Measurements from ENCODE around the gene PODXL2.
"Not testable (repeated sequence)": the region's sequence is repeated elsewhere in the genome, so short reads cannot be mapped to it uniquely, and the experiment has no call there.

Gene PODXL2

DNA sequence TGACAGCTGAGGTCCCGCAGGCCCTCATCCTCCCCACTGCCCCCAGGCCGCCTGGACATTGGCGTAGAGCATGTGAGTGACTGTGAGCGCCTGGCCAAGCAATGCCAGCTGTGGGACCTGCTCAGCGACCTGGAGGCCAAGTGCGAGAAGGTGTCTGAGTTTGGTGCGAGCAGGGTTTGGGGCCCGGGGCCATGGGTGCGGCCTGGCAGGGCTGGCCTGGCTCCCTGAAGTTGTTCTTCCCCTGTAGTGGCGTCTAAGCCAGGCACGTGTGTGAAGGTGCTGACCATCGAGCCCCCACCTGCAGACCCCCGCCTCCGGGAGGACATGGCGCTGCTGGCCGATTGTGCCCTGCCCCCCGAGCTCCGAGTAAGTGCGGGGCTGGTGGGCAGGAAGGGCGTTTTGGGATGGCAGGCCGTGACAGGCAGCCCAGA lies 48.0 kb downstream of the PODXL2 start:
- DNase-seq, result no peak

DNA sequence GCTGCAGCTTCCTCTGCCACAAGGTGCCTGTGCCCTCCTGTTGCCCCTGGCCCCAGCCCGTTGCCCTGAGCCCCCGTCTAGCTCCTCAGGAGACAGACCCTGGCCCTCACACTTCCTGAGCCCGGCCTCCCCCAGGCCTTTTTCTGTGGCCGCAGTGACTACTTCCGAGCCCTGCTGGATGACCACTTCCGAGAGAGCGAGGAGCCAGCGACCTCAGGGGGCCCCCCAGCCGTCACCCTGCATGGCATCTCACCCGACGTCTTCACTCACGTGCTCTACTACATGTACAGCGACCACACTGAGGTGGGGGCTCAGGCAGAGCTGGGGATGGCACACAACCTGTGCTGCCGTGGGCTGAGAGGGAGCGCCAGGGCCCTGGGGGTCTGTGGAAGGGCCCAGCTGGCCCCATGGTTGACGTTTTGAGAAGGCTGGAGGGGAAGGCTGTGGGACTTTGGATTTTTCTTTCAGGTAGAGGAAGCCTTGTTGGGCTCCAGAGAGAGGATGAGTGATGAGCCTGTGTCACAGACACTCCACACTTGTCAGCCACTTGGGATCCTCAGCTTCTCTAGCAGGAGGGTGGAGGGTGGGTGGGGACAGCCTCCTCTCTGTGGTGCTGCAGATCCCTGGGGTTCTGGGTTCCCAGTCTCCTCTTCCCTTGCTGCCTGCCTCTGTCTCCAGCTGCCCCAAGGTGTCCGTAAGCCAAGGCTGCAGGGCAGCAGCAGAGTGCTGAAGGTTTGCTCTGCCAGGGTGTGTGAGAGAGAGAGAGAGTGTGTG lies 48.7 kb downstream of the PODXL2 start:
- no peak for DNase-seq

DNA sequence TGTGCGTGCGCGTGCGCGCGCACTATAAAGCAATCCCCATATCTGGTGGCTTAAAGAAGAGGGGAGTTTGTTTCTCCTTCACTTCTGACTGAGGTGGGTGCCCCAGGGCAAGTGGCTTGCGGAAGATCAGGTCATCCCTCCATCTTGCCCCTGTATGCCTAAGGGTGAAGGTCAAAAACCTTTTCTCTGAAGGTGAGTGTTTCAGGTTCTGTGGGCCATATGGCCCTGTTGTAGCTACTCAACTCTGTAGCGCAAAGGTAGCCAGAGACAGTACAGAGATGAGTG lies 49.3 kb downstream of the PODXL2 start:
- DNase-seq, result no peak

DNA sequence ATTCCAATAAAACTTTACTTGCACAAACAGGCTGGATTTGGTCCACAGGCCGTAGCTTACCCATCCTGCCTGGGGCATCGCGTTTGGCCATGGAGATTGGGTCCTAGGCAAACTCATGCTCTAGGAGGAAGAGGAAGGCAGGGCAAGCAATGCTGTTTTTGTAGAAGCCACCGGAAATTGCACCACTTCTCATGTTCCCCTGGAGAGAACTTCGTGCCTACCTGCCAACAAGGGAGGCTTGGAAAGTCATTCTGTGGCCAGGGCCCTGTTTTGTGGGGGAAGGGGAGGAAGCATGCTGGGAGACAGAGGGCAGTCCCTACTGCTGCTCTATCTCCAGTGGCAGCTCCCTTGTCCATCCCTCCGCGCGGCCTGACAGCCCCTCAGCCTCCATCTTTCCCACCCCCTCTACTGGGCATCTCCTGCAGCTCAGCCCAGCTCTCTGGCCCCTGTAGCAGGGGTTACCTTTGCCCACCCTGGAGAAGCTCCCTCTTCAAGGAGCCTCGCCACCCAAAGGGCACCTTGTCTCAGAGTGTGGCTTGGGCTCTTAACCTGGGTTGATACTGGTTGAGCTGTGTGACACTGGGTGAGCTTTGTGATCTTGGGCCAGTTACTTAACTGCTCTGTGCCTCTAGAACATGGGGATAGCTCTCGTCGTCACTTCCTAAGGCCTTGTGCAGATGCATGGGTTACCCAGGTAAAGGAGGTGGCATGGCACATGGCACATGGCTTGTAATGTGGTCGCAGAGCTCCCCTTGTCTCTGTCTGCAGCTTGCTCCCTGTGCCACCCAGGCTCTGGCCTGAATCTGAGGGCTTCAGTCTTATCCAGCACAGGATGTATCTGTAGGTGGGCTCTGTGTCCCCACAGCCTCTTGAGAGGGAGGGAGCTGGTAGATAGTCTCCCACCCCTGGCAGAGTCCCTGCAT lies 49.9 kb downstream of the PODXL2 start:
- DNase-seq, result no peak

DNA sequence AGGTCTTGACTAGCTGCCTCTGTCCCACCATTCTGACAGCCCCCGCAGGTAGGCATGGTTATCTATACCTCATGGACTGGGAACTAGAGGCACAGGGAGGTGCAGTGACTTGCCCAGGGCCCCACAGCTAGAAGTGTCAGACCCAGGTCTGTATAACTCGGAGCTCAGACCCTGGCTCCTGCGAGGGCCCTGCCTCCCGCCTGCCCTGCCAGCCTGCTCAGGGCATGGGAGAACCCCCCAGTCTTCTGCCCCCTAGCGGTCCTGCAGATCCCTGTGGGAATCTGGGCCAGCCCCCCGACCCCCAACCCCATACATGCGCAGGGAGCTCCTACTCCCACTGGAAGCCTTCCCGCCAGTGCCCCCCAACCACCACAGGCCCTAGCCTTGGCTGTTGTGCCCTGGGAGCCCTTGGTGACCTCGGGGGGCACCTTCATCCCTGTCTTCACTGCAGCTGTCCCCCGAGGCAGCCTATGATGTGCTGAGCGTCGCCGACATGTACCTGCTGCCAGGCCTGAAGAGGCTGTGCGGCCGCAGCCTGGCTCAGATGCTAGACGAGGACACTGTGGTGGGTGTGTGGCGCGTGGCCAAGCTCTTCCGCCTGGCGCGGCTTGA lies 50.7 kb downstream of the PODXL2 start:
- DNase-seq, result no peak

DNA sequence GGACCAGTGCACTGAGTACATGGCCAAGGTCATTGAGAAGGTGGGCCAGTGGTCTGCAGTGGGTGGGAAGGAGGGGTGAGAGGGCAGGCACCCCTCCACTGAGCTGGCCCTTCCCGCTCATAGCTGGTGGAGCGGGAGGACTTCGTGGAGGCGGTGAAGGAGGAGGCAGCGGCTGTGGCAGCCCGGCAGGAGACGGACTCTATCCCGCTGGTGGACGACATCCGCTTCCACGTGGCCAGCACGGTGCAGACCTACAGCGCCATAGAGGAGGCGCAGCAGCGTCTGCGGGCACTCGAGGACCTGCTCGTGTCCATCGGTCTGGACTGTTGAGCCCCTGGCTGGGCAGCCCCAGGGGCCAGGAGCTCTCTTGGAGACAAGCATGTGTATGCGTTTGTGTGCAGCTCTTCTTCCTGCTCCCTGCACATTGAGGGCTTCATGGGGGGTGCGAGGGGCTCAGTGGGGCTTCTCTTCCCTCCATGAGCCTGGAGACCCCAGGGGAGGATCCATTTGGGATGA lies 51.2 kb downstream of the PODXL2 start:
- DNase-seq, result no peak

DNA sequence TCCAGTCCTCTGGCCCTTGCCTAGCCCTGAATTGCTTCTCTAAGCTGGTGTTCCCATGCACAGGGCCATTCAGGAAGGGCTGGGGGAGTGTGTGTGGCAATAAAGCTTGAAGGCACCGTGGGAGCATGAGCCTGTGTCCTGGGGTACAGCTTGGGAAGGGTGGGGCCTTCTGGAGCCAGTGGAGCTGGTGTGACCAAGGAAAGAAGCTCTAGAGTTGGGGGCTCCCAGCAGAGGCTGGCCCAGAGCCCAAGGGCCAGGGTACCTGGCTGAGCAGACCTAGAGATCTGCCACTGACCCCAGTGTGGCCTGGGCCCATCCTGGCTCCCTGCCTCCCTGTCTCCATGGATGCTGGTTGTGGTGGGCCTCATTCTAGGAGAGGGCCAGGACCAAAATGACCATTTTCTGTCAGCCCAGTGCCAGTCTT lies 51.8 kb downstream of the PODXL2 start:
- DNase-seq, result no peak

DNA sequence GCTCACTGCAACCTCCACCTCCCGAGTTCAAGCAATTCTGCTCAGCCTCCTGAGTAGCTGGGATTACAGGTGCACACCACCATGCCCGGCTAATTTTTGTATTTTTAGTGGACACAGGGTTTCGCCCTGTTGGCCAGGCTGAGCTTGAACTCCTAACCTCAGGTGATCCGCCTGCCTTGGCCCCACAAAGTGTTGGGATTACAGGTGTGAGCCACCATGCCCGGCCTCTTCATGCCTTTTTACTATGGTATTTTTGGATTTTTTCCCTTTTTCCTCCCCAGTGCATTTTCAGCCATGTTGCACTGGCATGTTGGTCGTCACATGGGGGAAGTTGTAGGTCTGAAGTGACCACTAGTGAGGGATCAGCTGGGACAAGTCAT lies 53.2 kb downstream of the PODXL2 start:
- DNase-seq, result not testable (repeated sequence)

DNA sequence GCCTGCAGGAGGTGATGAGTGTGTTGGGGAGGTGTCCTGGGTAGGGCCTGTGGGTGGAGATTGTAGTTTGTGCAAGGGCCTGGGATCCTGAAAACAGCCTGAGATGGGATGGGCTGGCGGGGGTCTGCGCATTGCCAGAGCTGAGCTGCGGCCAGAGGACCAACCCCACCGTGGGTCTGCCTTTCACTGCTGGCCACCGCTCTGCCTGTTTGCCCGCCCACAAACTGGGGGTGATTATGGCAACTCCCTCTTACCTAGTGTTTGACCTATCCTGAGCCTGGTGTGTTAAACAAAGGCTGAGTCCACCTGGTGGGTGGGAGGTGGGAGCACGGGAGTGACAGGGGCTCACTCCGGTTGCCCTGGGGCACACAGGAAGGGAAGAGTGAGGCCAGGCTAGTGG lies 53.6 kb downstream of the PODXL2 start:
- no peak for DNase-seq

DNA sequence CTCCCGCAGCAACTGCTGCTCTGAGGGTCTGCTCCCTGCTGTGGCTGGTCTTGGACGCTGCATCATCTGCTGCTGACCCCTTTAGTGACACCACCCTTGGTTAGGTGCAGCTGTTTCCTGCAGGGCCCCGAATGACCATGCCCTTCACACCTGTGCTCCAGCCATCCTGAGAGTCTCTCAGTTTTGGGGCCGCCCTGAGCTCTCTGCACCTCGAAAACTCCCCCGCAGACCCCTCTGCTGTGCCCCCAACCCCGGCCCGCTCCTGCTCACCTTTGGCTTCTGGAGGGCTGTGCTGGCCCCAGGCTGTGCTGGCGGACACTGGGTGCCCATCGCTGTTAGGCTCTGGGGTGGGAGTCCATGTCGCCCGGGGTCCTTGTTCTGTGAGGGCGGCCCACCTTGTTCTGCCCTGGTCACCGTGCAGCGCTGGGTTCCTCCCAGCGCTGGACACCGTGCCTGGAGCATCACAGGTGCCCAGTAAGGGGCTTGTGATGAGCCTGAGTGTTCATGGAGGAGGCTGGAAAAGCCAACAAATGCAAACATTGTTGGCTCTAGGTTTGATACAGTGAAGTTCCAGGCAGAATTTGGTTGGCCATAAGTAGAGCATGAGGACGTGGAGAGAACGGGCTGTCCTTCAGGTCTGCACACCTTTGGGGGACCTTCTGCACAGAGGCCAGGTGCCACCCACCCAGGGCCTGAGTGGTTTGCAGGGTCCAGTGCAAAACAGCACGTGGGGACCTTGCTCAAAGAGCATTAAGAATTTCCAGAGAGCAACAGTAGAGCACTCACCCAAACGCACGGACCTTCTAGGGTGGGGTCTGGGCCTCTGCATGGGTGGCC lies 56.1 kb downstream of the PODXL2 start:
- DNase-seq, result no peak

DNA sequence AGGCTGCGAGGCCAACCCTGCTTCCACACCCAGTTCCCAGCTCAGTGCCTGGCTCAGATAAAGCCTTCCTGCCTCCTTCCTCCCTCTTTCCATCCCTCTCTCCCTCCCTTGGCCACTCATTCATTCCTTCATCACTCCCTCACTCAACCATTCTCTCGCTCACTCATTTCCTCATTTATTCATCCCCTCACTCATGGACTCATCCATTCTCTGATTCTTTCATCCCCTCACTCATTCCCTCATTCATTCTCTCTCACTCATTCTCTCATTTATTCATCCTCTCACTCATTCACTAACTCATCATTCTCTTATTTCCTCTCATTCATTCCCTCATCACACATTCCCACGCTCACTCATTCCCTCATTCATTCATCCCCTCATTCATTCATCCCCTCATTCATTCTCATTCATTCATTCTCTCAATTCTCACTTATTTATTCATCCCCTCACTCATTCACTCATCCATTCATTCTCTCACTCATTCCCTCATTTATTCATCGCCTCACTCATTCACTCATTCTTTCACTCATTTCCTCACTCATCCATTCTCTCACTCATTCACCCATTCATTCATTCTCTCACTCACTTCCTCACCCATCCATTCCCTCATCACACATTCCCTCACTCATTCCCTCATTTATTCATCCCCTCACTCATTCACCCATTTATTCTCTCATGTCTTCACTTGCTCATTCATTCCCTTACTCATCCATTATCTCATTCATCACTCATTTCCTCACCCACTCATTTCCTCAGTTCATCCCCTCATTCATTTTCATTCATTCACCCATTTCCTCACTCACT lies 56.9 kb downstream of the PODXL2 start:
- no peak for DNase-seq

DNA sequence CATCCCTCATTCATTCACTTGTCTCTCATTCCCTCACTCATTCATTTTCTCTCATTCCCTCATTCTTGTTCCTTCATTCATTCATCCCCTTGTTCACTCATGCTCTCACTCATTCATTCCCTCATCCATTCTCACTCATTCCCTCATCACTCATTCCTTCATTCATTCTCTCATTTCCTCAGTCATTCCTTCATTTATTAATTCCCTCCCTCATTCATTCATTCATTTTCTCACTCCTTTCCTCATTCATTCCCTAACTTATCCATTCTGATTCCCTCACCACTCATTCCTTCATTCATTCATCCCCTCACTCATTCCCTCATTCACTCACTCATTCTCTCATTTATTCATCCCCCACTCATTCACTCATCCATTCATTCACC lies 57.5 kb downstream of the PODXL2 start:
- DNase-seq, result no peak

DNA sequence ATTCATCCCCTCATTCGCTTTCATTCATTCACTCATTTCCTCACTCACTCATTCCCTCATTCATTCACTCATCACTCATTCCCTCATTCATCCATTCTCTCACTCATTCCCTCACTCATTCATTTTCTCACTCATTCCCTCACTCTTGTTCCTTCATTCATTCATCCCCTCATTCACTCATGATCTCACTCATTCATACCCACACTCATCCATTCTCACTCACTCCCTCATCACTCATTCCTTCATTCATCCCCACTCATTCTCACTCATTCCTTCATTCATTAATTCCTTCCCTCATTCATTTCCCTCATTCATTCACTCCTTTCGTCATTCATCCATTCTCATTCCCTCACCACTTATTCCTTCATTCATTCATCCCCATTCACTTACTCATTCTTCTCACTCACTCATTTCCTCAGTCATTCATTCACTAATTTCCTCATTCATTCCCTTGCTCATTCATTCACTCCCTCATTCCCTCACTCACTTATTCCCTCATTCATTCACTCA lies 58.3 kb downstream of the PODXL2 start:
- no peak for DNase-seq

DNA sequence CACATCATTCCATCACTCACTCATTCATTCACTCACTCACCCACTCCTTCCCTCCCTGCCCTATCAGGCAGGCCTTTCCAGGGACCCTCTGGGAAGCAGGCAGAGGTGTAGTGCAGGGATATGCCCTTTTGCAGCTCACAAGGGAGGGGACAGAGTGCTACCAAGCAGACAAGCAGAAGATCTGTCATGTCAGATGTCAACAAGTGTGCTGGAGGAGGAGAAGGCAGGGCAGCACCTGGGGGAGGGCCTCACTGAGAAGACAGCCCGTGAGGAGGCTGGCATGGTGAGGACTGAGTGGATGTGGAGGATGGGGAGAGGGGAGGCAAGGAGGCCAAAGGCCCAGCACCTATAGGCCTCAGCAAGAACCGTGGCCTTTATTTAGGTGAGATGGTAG lies 59.0 kb downstream of the PODXL2 start:
- no peak for DNase-seq

DNA sequence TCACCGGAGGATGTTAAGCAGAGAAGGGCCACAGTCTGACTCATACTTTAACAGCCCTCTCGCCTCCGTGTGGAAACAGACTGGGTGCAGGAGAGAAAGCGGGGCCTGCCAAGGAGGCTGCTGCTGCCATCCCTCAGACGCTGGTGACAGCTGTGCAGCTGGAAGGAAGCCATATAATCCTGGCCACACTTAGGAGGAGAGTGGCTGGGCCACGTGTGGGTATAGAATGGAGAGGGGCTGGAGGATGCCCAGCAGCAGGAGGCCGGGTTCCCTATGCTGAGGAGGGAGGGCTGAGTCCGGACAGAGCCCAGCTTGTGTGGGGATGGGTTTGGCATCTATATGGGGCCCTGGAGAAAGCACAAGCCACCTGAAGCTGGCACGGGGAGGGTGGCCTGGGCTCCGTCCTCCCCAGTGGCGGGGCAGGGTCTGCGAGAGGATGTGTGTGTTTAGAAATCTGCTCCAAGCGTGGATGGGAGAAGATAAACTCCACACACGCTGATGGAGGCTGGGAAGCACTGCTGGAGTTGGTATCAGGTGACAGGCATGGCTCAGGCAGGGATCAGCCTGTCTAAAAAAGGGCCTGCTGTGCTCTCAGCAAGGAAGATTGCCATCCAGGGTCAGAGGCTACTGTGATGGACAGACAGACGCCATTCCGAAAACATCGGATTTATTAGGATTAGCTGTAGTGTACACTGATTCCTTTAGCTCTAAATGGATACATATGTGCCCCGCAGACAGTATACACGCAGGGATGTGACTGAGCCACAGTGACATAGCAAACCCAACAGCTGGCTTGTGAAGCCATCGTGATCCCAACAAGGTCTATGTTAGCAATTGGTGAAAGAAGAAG lies 59.7 kb downstream of the PODXL2 start:
- no peak for DNase-seq

DNA sequence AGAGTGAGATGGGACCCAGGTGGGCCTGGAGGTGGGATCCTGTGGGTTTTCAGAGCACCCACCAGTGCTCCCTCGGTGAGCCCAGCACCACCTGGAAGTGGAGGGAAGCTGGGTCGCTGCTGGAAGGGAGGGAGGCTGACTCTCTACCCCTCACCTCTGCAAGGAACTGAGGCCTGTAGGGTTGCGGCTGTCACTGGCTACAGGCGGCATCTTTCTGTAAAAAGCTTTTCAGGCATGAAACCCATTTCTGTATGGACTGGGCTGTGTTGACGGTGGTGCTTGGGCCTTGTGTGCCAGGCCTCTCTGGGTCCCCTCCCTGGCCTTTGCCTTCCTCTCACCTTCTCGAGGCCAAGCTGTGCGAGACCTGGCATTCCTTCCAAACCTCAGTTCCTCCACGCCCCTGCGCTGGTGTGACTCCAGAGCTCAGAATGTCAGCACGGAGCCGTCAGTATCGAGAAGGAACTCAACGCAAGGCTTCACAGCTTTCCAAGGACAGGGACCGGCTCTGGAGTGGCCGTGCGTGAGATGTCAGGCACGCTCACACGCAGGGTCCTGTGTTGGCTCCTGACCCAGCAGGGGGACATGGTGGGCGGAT lies 60.4 kb downstream of the PODXL2 start:
- DNase-seq, result no peak

DNA sequence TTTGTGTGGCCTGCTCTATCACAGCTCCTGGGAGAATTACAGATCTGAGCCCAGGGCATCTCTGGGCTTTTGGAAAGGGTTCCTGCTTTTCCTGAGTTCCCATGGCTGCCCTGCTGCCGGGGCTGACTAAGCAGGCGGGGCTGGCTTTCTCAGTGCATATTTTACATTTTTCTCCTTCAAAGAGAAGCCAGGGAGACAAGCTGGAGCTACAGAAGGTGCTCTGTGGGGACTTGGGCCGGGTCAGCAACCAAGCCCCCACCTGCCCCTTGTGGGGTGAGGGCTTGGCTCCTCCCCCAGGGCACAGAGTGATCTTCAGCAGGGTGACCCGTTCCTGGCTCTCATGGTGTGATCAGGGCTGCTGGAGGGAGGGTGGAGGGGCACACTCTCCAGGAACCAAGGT lies 61.1 kb downstream of the PODXL2 start:
- no peak for DNase-seq

DNA sequence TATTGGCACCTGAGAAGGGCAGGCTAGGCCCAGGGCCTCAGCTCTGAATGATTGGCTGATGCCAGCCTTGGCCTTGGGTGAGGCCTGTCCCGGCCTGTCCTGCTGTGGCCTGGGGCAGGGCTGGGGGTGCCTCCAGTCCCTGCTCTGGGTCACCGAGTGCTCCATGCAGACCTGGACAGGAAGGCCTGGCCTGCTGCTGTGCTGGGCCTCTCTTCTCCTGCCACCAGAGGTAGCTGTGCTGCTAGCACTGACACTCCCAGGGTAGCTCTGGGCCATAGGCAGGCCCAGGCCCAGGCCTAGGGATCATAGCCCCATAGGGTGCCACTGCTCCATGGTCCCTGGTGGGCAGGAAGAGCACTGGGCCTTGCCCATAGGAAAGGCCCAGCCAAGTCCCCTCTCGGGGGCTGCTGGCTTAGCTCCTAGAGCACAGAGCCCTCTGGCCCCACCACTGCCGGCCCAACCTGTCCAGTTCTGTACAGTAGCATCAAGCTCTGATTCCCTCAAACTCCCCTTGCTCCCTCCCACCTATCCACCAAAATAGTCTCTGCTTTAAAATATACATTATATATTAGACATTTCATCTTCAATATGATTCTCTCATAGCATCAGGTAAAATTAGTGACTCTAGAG lies 62.0 kb downstream of the PODXL2 start:
- DNase-seq, result no peak

DNA sequence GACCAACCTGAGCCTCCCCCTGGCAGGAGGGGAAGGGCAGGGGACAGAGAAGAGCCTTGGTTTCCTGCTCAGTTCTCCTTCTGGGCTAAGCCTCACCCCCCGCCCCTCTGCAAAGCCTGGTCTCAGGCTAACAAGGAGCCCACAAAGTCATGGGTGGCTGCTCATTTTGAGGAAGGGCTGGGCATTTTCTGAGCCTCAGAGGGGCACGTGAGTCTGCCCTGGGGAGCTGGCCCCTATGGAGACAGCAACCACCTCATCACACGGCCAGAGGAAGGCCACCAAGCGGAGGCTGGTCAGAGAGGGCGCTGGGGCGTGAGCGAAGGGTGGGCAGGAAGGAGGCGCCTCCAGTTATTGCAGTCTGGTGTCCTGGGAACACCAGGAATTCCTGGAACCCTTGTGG lies 62.5 kb downstream of the PODXL2 start:
- no peak for DNase-seq

DNA sequence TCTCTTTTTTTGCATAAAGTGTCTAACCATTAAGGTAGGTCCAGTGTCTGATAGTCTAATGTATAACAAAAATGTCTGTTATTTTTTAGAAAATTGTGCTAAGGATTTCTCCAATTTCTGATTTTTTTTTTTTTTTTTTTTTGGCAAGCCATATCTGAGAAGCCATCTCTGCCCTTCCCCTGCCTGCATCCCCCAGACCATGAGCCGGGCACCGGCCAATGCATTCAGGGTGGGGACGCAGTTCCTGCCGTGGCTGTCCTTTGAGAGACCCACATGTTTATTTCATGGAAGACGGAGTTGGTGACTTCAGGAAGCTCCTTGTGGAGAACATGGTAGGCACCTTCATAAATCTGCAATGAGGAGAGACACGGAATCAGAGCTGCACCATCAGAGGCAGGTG lies 63.0 kb downstream of the PODXL2 start:
- no peak for DNase-seq
